Body of pancreas (tissue), 4 donors: ENCODE data around the gene ATP11A. TPM values are rescaled to one million over a fixed set of nuclear protein-coding genes. Genes with fewer than 3 reads are reported as not detected.
"Not testable (repeated sequence)": the region's sequence is repeated elsewhere in the genome, so short reads cannot be mapped to it uniquely, and the experiment has no call there.

Experiments used
- ATAC-seq: fragments of 150-250 bp; one replicate; pipeline ENCODE4 v1.9.1; 2016
- DNase-seq, 4 donors: peaks; one replicate each; pipeline ENCODE4 v3.0.0-alpha.2; 2019
- H3K27ac ChIP-seq, 4 donors: fragments of 200-600 bp; sonication (generic); 1 replicate in 3 of 4; 2 replicates in 1 of 4; pipeline versions ENCODE4 v1.5.1 to v1.6.1; 2016 to 2019; ENCODE audit warnings: mild to moderate bottlenecking in 1 of 4, mixed read lengths in 1 of 4, moderate library complexity in 1 of 4
- H3K27me3 ChIP-seq, 2 donors: fragments of 200-600 bp; sonication (generic); one replicate each; pipeline ENCODE4 v1.6.0; 2016; ENCODE audit warnings: mild to moderate bottlenecking in 1 of 2
- H3K36me3 ChIP-seq, 2 donors: fragments of 200-600 bp; sonication (generic); replicated peaks in 1 of 2; 2 replicates each; pipeline ENCODE4 v1.5.1; 2016; ENCODE audit warnings: low read depth in 2 of 2; ENCODE audit not compliant: insufficient read depth in 1 of 2
- H3K4me1 ChIP-seq: fragments of 200-600 bp; sonication (generic); one replicate; pipeline ENCODE4 v1.6.0; 2016
- H3K4me3 ChIP-seq, 2 donors: fragments of 200-600 bp; sonication (generic); 1 replicate in 1 of 2; 2 replicates in 1 of 2; pipeline ENCODE4 v1.5.1; 2016 to 2019
- H3K9me3 ChIP-seq, 3 donors: fragments of 200-600 bp; sonication (generic); 1 replicate in 2 of 3; 2 replicates in 1 of 3; pipeline ENCODE4 v1.5.1; 2016
- POLR2A ChIP-seq, 3 donors: fragments of 450-650 bp; IDR thresholded peaks; one replicate each; pipeline ENCODE4 v1.6.1; 2016; ENCODE audit warnings: antibody characterized with exemption in 3 of 3, mild to moderate bottlenecking in 2 of 3
- WGBS, 2 donors: methylation state at CpG; one replicate each; pipeline ENCODE4 v1.1.5; 2017; 5-methylcytosine and 5-hydroxymethylcytosine counted together
- intact Hi-C: fragments of 100-400 bp; cut with DNase I; formaldehyde crosslinking; loops from one replicate; pipeline ENCODE4 v1.15.1; 2023
- total RNA-seq, 2 donors: library from RNA; depleted of rRNA; stranded (reverse); fragments of >200 nt; gene quantifications; one replicate each; pipeline ENCODE4 v1.1.0, GENCODE V29; 2016
- TF ChIP-seq, protein P1 (sequence below), 7 experiments: fragments of 450-650 bp in 4 of 7; fragments of 200-600 bp in 3 of 7; sonication (generic) in 3 of 7; IDR thresholded peaks; one replicate each; pipeline ENCODE4 v1.5.1; 2016 to 2019; ENCODE audit warnings: antibody characterized with exemption in 7 of 7

Gene ATP11A
- total RNA-seq, 2 donors from 2014 or later, result 24.1 to 33.9 TPM

DNA sequence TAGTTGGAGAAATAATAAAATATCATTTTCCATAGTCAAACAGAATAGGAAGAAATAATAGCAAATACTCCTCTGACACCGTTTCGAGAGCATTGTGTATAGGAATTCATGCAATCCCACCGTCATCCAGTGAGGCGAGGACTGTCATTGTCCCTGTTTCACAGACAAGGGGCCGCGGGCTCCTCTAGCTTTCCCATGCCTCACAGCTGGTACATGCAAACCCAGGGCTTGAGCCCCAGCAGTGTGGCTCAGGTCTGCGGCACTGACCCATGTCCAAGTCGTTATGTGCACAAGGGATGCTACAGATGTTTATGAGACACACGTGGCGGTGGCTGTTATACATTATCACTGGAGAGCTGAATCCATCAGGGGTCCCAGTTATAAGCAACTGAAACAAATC, 18.5 kb upstream of the ATP11A start:
- Histone ChIP-seq H3K27me3 (no peaks in the 10 kb centered on the region), H3K9me3 (no peaks in the 10 kb centered on the region), H3K4me1 (no peaks in the 10 kb centered on the region), H3K4me3 (no peak overlapping the region), H3K36me3 (no peaks in the 10 kb centered on the region), H3K27ac (no peak overlapping the region)
- ATAC-seq (no peak), DNase-seq (no peak)
- WGBS, 2 donors, result 77 to 89% methylated on average over 10 of the region's 10 CpGs
- intact Hi-C loops, result no loop called here
- TF ChIP-seq, protein P1, sequence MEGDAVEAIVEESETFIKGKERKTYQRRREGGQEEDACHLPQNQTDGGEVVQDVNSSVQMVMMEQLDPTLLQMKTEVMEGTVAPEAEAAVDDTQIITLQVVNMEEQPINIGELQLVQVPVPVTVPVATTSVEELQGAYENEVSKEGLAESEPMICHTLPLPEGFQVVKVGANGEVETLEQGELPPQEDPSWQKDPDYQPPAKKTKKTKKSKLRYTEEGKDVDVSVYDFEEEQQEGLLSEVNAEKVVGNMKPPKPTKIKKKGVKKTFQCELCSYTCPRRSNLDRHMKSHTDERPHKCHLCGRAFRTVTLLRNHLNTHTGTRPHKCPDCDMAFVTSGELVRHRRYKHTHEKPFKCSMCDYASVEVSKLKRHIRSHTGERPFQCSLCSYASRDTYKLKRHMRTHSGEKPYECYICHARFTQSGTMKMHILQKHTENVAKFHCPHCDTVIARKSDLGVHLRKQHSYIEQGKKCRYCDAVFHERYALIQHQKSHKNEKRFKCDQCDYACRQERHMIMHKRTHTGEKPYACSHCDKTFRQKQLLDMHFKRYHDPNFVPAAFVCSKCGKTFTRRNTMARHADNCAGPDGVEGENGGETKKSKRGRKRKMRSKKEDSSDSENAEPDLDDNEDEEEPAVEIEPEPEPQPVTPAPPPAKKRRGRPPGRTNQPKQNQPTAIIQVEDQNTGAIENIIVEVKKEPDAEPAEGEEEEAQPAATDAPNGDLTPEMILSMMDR (IDR thresholded peaks at IDR 0.05), result no peak
- no peak for TF ChIP-seq POLR2A (IDR thresholded peaks at IDR 0.05)

DNA sequence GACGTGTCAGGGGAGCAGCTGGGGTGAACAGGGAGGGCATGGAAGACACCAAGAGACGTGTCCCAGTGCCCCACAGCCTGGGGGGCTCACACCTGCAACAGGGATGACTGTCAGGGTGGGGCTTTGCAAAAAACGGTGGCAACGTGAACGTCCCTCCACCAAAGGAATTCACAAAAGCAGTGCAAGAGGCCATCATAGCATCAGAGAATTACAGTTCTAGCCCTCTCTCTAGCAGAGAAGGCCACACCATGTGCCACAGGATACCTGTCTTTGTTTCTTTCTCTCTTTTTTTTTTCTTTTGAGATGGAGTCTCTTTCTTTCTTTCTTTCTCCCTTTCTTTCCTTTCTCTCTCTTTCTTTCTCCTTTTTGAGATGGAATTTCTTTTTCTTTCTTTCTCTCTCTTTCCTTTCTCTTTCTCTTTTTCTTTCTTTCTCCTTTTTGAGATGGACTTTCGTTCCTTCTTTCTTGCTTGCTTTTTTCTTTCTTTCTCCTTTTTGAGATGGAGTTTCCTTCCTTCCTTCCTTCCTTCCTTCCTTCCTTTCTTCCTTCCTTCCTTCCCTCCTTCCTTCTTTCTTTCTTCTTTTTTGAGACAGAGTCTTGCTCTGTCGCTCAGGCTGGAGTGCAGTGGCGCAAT, 17.1 kb upstream of the ATP11A start:
- no peak for TF ChIP-seq POLR2A (IDR thresholded peaks at IDR 0.05)
- TF ChIP-seq, protein P1 (IDR thresholded peaks at IDR 0.05), result no peak
- intact Hi-C loops, result no loop called here
- Histone ChIP-seq H3K36me3 (no peaks in the 10 kb centered on the region), H3K27me3 (no peaks in the 10 kb centered on the region), H3K9me3 (no peaks in the 10 kb centered on the region), H3K27ac (no peak overlapping the region), H3K4me1 (no peaks in the 10 kb centered on the region), H3K4me3 (no peak overlapping the region)
- no peak for ATAC-seq
- 74 to 80% methylated on average over 7 to 8 of the region's 8 CpGs for WGBS, 2 donors
- DNase-seq, result no peak

DNA sequence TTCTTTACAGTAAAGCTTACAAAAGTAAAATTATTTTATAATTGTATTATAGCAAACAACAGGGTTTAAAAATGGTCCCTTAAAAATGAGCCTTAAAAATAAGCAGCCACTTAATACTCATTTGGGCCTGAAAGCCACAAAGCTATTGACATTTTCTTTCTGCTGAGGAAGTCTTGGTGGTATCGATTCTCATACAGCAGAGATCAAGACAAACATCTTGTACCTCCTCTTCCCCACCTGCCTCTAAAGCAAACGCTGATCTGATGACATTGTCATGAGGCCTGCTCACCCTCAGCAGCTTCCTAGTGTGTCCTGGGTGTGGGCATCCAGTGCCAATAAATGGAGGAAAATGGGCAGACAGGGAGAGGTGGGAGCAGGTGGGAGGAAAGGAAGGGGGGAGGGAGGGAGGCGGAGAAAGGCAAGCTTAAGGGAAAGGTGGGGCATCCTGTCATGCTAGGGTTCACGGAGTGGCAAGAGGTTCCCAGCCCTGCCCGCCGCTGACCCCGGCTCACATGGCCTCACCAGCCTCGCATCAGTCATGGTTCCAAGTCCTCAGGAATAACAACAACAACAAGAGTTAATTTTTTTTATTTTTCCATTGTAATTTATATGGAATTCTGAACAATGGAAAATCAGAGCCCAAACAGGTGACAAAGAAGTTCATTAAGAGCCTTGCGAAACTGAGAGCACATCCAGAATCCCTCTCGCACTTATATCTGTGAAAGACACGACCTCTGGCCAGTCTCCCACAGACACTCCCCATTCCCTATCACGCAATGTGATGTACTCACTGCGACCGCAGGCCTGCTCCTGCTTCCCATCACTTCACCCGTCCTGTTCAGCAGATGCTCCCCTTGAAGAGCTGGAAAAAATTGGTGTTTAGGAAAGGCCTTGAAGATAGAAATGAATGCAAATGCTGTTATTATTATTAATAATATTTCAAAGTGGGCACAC, 15.1 kb upstream of the ATP11A start:
- no peak for ATAC-seq
- intact Hi-C loops, result no loop called here
- TF ChIP-seq POLR2A (IDR thresholded peaks at IDR 0.05), result no peak
- TF ChIP-seq, protein P1 (IDR thresholded peaks at IDR 0.05), result no peak
- Histone ChIP-seq H3K27me3 (no peaks in the 10 kb centered on the region), H3K36me3 (no peaks in the 10 kb centered on the region), H3K4me3 (no peak overlapping the region), H3K9me3 (no peaks in the 10 kb centered on the region), H3K27ac (no peak overlapping the region), H3K4me1 (no peaks in the 10 kb centered on the region)
- no peak for DNase-seq
- WGBS, 2 donors, result 79 to 82% methylated on average over 15 of the region's 15 CpGs

DNA sequence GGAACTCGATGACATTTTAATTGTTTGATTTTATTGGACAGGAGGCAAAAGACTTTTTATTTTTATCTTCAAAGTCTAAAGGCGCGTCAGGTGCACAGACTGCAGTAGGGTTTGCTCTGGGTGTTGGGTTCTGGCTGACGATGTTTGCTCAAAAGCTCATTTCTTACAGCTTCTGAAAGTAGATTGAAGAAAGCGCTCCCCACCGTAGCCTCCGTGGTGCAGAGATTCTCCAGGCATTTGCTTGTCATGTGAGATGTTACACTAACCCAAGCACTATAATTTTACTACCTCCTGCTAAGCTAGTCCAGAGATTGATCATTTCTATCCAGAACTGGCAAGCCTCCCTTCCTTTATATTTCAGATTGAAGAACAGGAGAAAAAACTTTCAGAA, 14.5 kb upstream of the ATP11A start:
- TF ChIP-seq POLR2A (IDR thresholded peaks at IDR 0.05), result no peak
- TF ChIP-seq, protein P1 (IDR thresholded peaks at IDR 0.05), result no peak
- intact Hi-C loops, result no loop called here
- 61 to 65% methylated on average over 7 of the region's 7 CpGs for WGBS, 2 donors
- DNase-seq, result no peak
- Histone ChIP-seq H3K4me1 (no peaks in the 10 kb centered on the region), H3K36me3 (no peaks in the 10 kb centered on the region), H3K27me3 (no peaks in the 10 kb centered on the region), H3K4me3 (no peak overlapping the region), H3K27ac (no peak overlapping the region), H3K9me3 (no peaks in the 10 kb centered on the region)
- no peak for ATAC-seq

DNA sequence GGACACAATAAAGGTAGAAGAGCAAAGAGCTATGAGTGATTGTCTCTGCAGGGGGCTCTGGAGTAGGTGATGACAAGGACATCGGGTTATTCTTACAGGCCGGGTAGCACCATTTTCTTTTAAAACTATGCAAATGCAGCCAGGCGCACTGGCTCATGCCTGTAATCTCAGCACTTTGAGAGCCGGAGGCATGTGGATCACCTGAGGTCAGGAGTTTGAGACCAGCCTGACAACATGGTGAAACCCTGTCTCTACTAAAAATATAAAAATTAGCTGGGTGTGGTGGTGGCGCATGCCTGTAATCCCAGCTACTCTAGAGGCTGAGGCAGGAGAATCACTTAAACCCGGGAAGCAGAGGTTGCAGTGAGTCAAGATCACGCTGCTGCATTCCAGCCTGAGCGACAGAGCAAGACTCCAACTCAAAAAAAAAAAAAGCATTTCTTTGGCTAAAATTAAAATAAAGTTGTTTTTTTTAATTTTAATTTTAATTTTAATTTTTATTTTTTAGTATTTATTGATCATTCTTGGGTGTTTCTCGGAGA, 12.3 kb upstream of the ATP11A start:
- ATAC-seq, DNase-seq, H3K36me3 ChIP-seq, intact Hi-C loops, H3K27ac ChIP-seq, H3K4me1 ChIP-seq, H3K9me3 ChIP-seq, H3K4me3 ChIP-seq, H3K27me3 ChIP-seq: not testable (repeated sequence)
- WGBS, 2 donors, result 79 to 83% methylated on average over 9 of the region's 9 CpGs
